Ascending aorta (tissue), 2 donors: ENCODE measurements around the gene GMPR. TPM values are rescaled to one million over a fixed set of nuclear protein-coding genes. Genes with fewer than 3 reads are reported as not detected.
A peak's percentile ranks its signal among the peaks of the same experiment; 100 is the strongest.

Source experiments
- DNase-seq, 2 donors: peaks; one replicate each; pipeline ENCODE4 v3.0.0-alpha.2; 2019; ENCODE audit warnings: low spot score in 2 of 2
- H3K27ac ChIP-seq, 2 donors: fragments of 200-600 bp; sonication (generic); one replicate each; pipeline ENCODE4 v1.5.1; 2016 to 2017; ENCODE audit warnings: mild to moderate bottlenecking in 1 of 2
- H3K27me3 ChIP-seq: fragments of 200-600 bp; sonication (generic); one replicate; pipeline ENCODE4 v1.5.1; 2017
- H3K36me3 ChIP-seq, 2 donors: fragments of 200-600 bp; sonication (generic); one replicate each; pipeline ENCODE4 v1.5.1; 2016
- H3K4me1 ChIP-seq, 2 donors: fragments of 200-600 bp; sonication (generic); one replicate each; pipeline ENCODE4 v1.5.1; 2016 to 2017; ENCODE audit warnings: mild to moderate bottlenecking in 1 of 2
- H3K4me3 ChIP-seq, 2 donors: fragments of 200-600 bp; sonication (generic); one replicate each; pipeline ENCODE4 v1.5.1; 2016 to 2017; ENCODE audit warnings: mild to moderate bottlenecking in 1 of 2
- H3K9me3 ChIP-seq, 2 donors: fragments of 200-600 bp; sonication (generic); one replicate each; pipeline ENCODE4 v1.5.1; 2016
- CTCF ChIP-seq, 3 experiments: fragments of 200-600 bp in 2 of 3; fragments of 450-650 bp in 1 of 3; sonication (generic) in 2 of 3; IDR thresholded peaks; one replicate each; pipeline ENCODE4 v1.5.1; 2016 to 2019; ENCODE audit warnings: antibody characterized with exemption in 3 of 3, mild to moderate bottlenecking in 1 of 3, moderate library complexity in 1 of 3
- intact Hi-C: fragments of 100-400 bp; cut with DNase I; formaldehyde crosslinking; loops from one replicate; pipeline ENCODE4 v1.15.1; 2023
- total RNA-seq: library from RNA; depleted of rRNA; stranded (reverse); fragments of >200 nt; gene quantifications from one replicate; pipeline ENCODE4 v1.1.0, GENCODE V29; 2016

The GMPR gene
- total RNA-seq, 1 donor from 2014 or later, result 18.4 TPM

DNA sequence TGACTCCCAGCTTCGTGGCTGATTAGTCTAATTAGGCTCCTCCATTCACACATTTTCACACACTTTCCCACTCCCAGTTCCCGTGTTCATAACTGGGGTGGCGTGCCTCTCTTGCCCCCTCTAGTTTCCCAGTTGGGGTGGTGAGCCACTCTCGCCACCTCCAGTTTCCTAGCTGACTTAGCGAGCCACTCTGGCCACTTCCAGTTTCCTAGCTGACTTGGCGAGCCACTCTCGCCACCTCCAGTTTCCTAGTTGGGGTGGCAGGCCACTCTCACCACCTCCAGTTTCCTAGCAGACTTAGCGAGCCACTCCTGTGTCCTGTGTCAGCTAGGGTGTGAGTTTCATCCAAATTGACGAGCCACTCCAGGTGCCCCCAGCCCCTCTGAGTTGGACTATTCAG is 7.4 kb upstream of the GMPR start:
- H3K4me1 ChIP-seq, result peaks cover 0 to 8% of the 10 kb centered on the region in 2 donors
- H3K36me3 ChIP-seq, result no peaks in the 10 kb centered on the region
- TF ChIP-seq CTCF (IDR thresholded peaks at IDR 0.05), result no peak
- no peaks in the 10 kb centered on the region for H3K27me3 ChIP-seq
- no peak for DNase-seq
- no peaks in the 10 kb centered on the region for H3K9me3 ChIP-seq
- intact Hi-C loops, result no loop called here
- no peak overlapping the region for H3K27ac ChIP-seq
- no peak overlapping the region for H3K4me3 ChIP-seq

DNA sequence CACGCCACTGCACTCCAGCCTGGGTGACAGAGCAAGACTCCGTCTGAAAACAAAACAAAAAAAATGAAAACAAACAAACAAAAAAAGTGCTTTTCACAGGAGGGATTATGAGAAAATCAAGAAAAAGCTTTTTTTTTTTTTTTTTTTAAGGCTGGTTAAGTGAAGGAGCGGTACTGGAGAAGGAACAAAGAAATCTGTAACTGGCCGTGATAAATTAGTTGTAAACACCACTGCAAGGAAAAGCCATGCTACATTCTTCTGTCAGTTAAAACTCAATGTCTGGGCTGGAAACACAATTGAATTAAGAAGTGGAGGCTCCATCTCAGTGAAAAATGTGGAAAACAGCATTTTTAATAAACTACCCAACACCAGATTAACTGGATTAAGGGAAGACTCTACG is 6.3 kb upstream of the GMPR start:
- Histone ChIP-seq H3K27ac (no peak overlapping the region), H3K9me3 (no peaks in the 10 kb centered on the region), H3K4me1 (peaks cover 0 to 18% of the 10 kb centered on the region in 2 donors), H3K27me3 (no peaks in the 10 kb centered on the region), H3K4me3 (no peak overlapping the region), H3K36me3 (no peaks in the 10 kb centered on the region)
- intact Hi-C loops, result no loop called here
- no peak for TF ChIP-seq CTCF (IDR thresholded peaks at IDR 0.05)
- no peak for DNase-seq

GRCh38 chr6:16236009-16236501 is 2.3 kb upstream of the GMPR start:
- Histone ChIP-seq H3K4me1 (peaks cover 4 to 27% of the 10 kb centered on the region in 2 donors), H3K9me3 (no peaks in the 10 kb centered on the region), H3K4me3 (peak overlapping the region in 1 of 2 donors; percentile 22), H3K27ac (peak overlapping the region; percentile 50 to 54), H3K36me3 (no peaks in the 10 kb centered on the region), H3K27me3 (no peaks in the 10 kb centered on the region)
- intact Hi-C loops, result no loop called here
- TF ChIP-seq CTCF (IDR thresholded peaks at IDR 0.05), result no peak
- no peak for DNase-seq

DNA sequence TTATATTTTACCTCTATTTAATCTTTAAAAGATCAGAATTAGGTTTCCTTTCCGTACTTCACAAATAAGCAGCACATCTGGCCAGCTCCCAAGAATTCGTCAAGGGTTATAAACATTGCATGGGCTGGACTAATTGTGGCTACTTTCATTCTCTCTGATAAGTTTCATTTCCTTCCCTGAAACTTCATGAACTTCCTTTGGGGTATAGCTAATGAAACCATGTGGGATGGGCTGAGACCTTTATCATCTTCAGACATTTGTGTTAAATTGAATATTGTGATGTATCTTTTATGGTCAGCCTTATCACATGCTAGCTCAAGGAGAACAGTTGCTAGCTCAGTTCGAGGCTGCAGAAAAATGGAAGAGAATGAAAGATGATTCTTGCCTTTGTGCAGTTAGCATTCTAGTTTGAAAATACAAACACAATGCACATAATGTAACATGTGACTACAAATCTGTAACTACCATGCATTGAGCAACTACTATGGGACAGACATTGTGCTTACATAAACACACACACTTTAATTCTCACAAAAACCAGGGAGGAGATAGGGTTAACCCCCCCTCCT is 1.7 kb upstream of the GMPR start:
- H3K36me3 ChIP-seq, result no peaks in the 10 kb centered on the region
- H3K4me1 ChIP-seq, result peaks cover 4 to 32% of the 10 kb centered on the region in 2 donors
- DNase-seq, result no peak
- no peaks in the 10 kb centered on the region for H3K27me3 ChIP-seq
- intact Hi-C loops, result loop anchor here (1.0 kb wide), 1 partner anchor 41 kb away; no protein-coding TSS in a partner anchor
- H3K27ac ChIP-seq, result peak overlapping the region; percentile 50 to 54
- no peaks in the 10 kb centered on the region for H3K9me3 ChIP-seq
- H3K4me3 ChIP-seq, result peak overlapping the region; percentile 15 to 22
- no peak for TF ChIP-seq CTCF (IDR thresholded peaks at IDR 0.05)

- no peaks in the 10 kb centered on the region for H3K9me3 ChIP-seq
- TF ChIP-seq CTCF (IDR thresholded peaks at IDR 0.05), result no peak
- no peaks in the 10 kb centered on the region for H3K36me3 ChIP-seq
- peak overlapping the region; percentile 86 to 87 for H3K27ac ChIP-seq
- intact Hi-C loops, result loop anchor here (1.0 kb wide), 1 partner anchor 40 kb away; no protein-coding TSS in a partner anchor
- H3K27me3 ChIP-seq, result no peaks in the 10 kb centered on the region
- peaks cover 4 to 37% of the 10 kb centered on the region in 2 donors for H3K4me1 ChIP-seq
- no peak for DNase-seq
- peak overlapping the region; percentile 15 to 22 for H3K4me3 ChIP-seq
These were observed 1.1 kb upstream of the GMPR start for GRCh38 chr6:16237242-16237641.
